HG03439 (cell line): ENCODE data around the gene P2RX7.
"Not testable (repeated sequence)": the region's sequence is repeated elsewhere in the genome, so short reads cannot be mapped to it uniquely, and the experiment has no call there.

ENCODE experiments used
- ATAC-seq: cut with Tn5 transposase; IDR thresholded peaks from one replicate; pipeline ENCODE4 v1.9.1; 2021; ENCODE audit warnings: mild to moderate bottlenecking, moderate library complexity; ENCODE audit not compliant: unreplicated experiment

Gene P2RX7

GRCh38 chr12:121170151-121170550, 37.5 kb downstream of the P2RX7 start:
- no peak for ATAC-seq

GRCh38 chr12:121170611-121171260, 38.1 kb downstream of the P2RX7 start:
- no peak for ATAC-seq

- no peak for ATAC-seq
Measured at GRCh38 chr12:121172145-121172544, 39.5 kb downstream of the P2RX7 start.

GRCh38 chr12:121175383-121176119, 42.9 kb downstream of the P2RX7 start:
- no peak for ATAC-seq

GRCh38 chr12:121176826-121177529, 44.3 kb downstream of the P2RX7 start:
- no peak for ATAC-seq

GRCh38 chr12:121181181-121181580, 48.5 kb downstream of the P2RX7 start:
- no peak for ATAC-seq

GRCh38 chr12:121182222-121182893, 49.7 kb downstream of the P2RX7 start:
- ATAC-seq, result no peak

- ATAC-seq, result no peak
Measured at GRCh38 chr12:121184425-121184824, 51.7 kb downstream of the P2RX7 start.

- no peak for ATAC-seq
Measured at GRCh38 chr12:121184984-121185889, 52.6 kb downstream of the P2RX7 start.

- no peak for ATAC-seq
Measured at GRCh38 chr12:121186826-121187225, 54.1 kb downstream of the P2RX7 start.

- no peak for ATAC-seq
Measured at GRCh38 chr12:121187501-121187900, 54.8 kb downstream of the P2RX7 start.

GRCh38 chr12:121188227-121188626, 55.6 kb downstream of the P2RX7 start:
- ATAC-seq, result no peak

GRCh38 chr12:121189131-121189530, 56.5 kb downstream of the P2RX7 start:
- ATAC-seq, result no peak

GRCh38 chr12:121189619-121190155, 57.0 kb downstream of the P2RX7 start:
- no peak for ATAC-seq

GRCh38 chr12:121190523-121191031, 57.9 kb downstream of the P2RX7 start:
- no peak for ATAC-seq

- ATAC-seq, result no peak
Measured at GRCh38 chr12:121191151-121191550, 58.5 kb downstream of the P2RX7 start.

- no peak for ATAC-seq
Measured at GRCh38 chr12:121196902-121197301, 64.2 kb downstream of the P2RX7 start.

GRCh38 chr12:121198949-121199348, 66.3 kb downstream of the P2RX7 start:
- ATAC-seq, result no peak

GRCh38 chr12:121201140-121201539, 68.5 kb downstream of the P2RX7 start:
- ATAC-seq, result not testable (repeated sequence)
